ENCODE measurements around the gene AANAT.

AANAT gene

GRCh38 chr17:76490112-76490710, 22.8 kb downstream of the AANAT start:
- no peak for DNase-seq (ENCODE audit: low spot score)

- no peak for DNase-seq (ENCODE audit: low spot score)
These were observed 24.1 kb downstream of the AANAT start for GRCh38 chr17:76491271-76492122.

- DNase-seq (ENCODE audit: low spot score), result no peak
These were observed 25.0 kb downstream of the AANAT start for GRCh38 chr17:76492123-76492988.

GRCh38 chr17:76492989-76493501, 25.6 kb downstream of the AANAT start:
- no peak for DNase-seq (ENCODE audit: low spot score)

- no peak for DNase-seq (ENCODE audit: low spot score)
These were observed 26.2 kb downstream of the AANAT start for GRCh38 chr17:76493505-76494167.

- no peak for DNase-seq (ENCODE audit: low spot score)
These were observed 28.4 kb downstream of the AANAT start for GRCh38 chr17:76495663-76496400.

- no peak for DNase-seq (ENCODE audit: low spot score)
These were observed 29.1 kb downstream of the AANAT start for GRCh38 chr17:76496464-76496863.

- DNase-seq (ENCODE audit: low spot score), result no peak
These were observed 30.2 kb downstream of the AANAT start for GRCh38 chr17:76497699-76497978.

GRCh38 chr17:76497979-76498875, 30.8 kb downstream of the AANAT start:
- DNase-seq (ENCODE audit: low spot score), result peak; percentile 69

GRCh38 chr17:76498876-76499251, 31.5 kb downstream of the AANAT start:
- DNase-seq (ENCODE audit: low spot score), result no peak

- DNase-seq (ENCODE audit: low spot score), result no peak
These were observed 31.9 kb downstream of the AANAT start for GRCh38 chr17:76499267-76499667.

- no peak for DNase-seq (ENCODE audit: low spot score)
These were observed 32.8 kb downstream of the AANAT start for GRCh38 chr17:76500074-76500746.

GRCh38 chr17:76500747-76501017, 33.3 kb downstream of the AANAT start:
- peak; percentile 49 for DNase-seq (ENCODE audit: low spot score)

GRCh38 chr17:76501018-76501826, 33.8 kb downstream of the AANAT start, which contains the start of gene RHBDF2:
TSS of gene RHBDF2 (minus strand) at chr17:76501423. CDS start at chr17:76481524, 19,899 bp downstream.
- peak; percentile 91 for DNase-seq (ENCODE audit: low spot score)

- no peak for DNase-seq (ENCODE audit: low spot score)
These were observed 34.5 kb downstream of the AANAT start for GRCh38 chr17:76501827-76502307.

- no peak for DNase-seq (ENCODE audit: low spot score)
These were observed 35.2 kb downstream of the AANAT start for GRCh38 chr17:76502341-76503211.

- DNase-seq (ENCODE audit: low spot score), result no peak
These were observed 36.7 kb downstream of the AANAT start for GRCh38 chr17:76504117-76504516.

Data from HuH-7.5 (cell line).